ENCODE data around the gene B4GALNT4. TPM values are rescaled to one million over a fixed set of nuclear protein-coding genes. Genes with fewer than 3 reads are reported as not detected.

B4GALNT4 gene
- total and polyA plus RNA-seq, 2 of the 13 experiments (the other 11 are each of a cell fraction or from before 2014, with no cell fraction given) = 30.5 to 50.1 TPM

- ChIA-PET POLR2A (no interaction called here), CTCF (ENCODE audit: low intra/inter-chr PET ratio, low total read pairs) (no interaction called here)
- BruUV-seq (replicated peaks) = no TSS peak
- no peak for ATAC-seq
- intact Hi-C loops (cut with micrococcal nuclease; ENCODE audit: unreplicated experiment) (no loop called here), in situ Hi-C loops (cut with HindIII; ENCODE audit: extremely low pct_ligation_motif_present, low pct_unique_long_range_greater_than_20kb) (no loop called here)
- Histone ChIP-seq H3K9me3 (ENCODE audit: low read length) (no peaks in the 10 kb centered on the region), H2AFZ (ENCODE audit: low read length) (no peak overlapping the region), H3K4me3 (replicated peaks in 1 of 3; ENCODE audit: insufficient read depth in 1 of 3, low read depth in 2 of 3, low read length in 3 of 3) (no peak overlapping the region), H3K27ac (ENCODE audit: extremely low read length, insufficient read depth, low read length) (no peak overlapping the region), H3K4me1 (ENCODE audit: insufficient read depth, low read length) (peaks cover 8% of the 10 kb centered on the region), H3K9ac (ENCODE audit: insufficient read depth, low read depth, low read length) (no peak overlapping the region), H3K36me3 (replicated peaks in 1 of 2; ENCODE audit: control insufficient read depth in 1 of 2, insufficient read depth in 2 of 2, low read length in 2 of 2) (peaks cover 5 to 20% of the 10 kb centered on the region in 2 experiments; a peak in 3 of 5 replicates), H3K27me3 (ENCODE audit: control insufficient read depth in 1 of 2, insufficient read depth in 2 of 2, low read length in 2 of 2) (no peaks in the 10 kb centered on the region), H3K79me2 (ENCODE audit: insufficient read depth, low read length) (no peaks in the 10 kb centered on the region), H3K4me2 (ENCODE audit: low read depth, low read length) (no peak overlapping the region), H4K20me1 (ENCODE audit: insufficient read depth, low read length) (no peaks in the 10 kb centered on the region)
- no peak for DNase-seq (ENCODE audit: low spot score)
- no peak for TF ChIP-seq SP1 (IDR thresholded peaks at IDR 0.05)
- TF ChIP-seq SP1 (CRISPR knock-in tag; IDR thresholded peaks at IDR 0.05) = no peak
- peak; percentile 57 for TF ChIP-seq HNRNPK (IDR thresholded peaks at IDR 0.05; ENCODE audit: low read depth, low read length, poor library complexity, severe bottlenecking)
- WGBS (ENCODE audit: low lambda C conversion rate) = 98% methylated on average over 43 of the region's 55 CpGs
- FAIRE-seq = no peak
These were observed 33.9 kb downstream of the B4GALNT4 start for GRCh38 chr11:403021-403760.

DNA sequence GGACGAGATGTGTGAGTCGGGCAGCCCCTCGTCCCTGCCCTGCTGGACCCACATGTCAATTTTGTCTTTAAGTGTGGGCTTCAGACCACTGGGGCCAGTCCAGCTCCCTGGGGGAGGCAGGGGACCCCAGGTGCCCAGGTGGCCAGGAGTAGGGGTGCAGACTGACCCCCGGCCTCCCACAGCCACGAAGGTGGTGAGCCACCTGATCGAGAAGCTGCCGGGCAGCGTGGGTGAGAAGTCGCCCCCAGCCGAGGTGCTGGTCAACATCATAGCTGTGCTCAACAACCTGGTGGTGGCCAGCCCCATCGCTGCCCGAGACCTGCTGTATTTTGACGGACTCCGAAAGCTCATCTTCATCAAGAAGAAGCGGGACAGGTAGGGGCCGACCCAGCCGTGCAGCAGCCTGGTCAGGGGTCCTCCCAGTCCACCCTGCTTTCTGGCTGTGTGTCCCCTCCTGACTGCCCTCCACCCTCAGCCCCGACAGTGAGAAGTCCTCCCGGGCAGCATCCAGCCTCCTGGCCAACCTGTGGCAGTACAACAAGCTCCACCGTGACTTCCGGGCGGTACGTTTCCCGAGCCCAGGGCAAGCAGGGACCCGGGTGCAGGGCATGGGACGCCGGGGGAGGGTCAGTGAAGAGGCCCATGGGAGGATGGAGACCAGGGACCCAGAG lies 34.6 kb downstream of the B4GALNT4 start:
- WGBS (ENCODE audit: low lambda C conversion rate) = 93% methylated on average over 10 of the region's 27 CpGs
- Histone ChIP-seq H3K27ac (ENCODE audit: extremely low read length, insufficient read depth, low read length) (no peak overlapping the region), H3K36me3 (replicated peaks in 1 of 2; ENCODE audit: control insufficient read depth in 1 of 2, insufficient read depth in 2 of 2, low read length in 2 of 2) (peaks cover 3 to 17% of the 10 kb centered on the region in 2 experiments; a peak in 3 of 5 replicates), H3K4me2 (ENCODE audit: low read depth, low read length) (no peak overlapping the region), H2AFZ (ENCODE audit: low read length) (no peak overlapping the region), H4K20me1 (ENCODE audit: insufficient read depth, low read length) (no peaks in the 10 kb centered on the region), H3K9me3 (ENCODE audit: low read length) (no peaks in the 10 kb centered on the region), H3K9ac (ENCODE audit: insufficient read depth, low read depth, low read length) (no peak overlapping the region), H3K4me3 (replicated peaks in 1 of 3; ENCODE audit: insufficient read depth in 1 of 3, low read depth in 2 of 3, low read length in 3 of 3) (no peak overlapping the region), H3K79me2 (ENCODE audit: insufficient read depth, low read length) (no peaks in the 10 kb centered on the region), H3K4me1 (ENCODE audit: insufficient read depth, low read length) (peaks cover 15% of the 10 kb centered on the region), H3K27me3 (ENCODE audit: control insufficient read depth in 1 of 2, insufficient read depth in 2 of 2, low read length in 2 of 2) (no peaks in the 10 kb centered on the region)
- DNase-seq (ENCODE audit: low spot score) (no peak), FAIRE-seq (no peak), ATAC-seq (no peak)
- TF ChIP-seq, protein P1, sequence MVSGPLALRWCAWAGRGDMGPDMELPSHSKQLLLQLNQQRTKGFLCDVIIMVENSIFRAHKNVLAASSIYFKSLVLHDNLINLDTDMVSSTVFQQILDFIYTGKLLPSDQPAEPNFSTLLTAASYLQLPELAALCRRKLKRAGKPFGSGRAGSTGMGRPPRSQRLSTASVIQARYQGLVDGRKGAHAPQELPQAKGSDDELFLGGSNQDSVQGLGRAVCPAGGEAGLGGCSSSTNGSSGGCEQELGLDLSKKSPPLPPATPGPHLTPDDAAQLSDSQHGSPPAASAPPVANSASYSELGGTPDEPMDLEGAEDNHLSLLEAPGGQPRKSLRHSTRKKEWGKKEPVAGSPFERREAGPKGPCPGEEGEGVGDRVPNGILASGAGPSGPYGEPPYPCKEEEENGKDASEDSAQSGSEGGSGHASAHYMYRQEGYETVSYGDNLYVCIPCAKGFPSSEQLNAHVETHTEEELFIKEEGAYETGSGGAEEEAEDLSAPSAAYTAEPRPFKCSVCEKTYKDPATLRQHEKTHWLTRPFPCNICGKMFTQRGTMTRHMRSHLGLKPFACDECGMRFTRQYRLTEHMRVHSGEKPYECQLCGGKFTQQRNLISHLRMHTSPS (CRISPR knock-in tag; IDR thresholded peaks at IDR 0.05; ENCODE audit: low read depth) = no peak
- no peak for TF ChIP-seq ZNF501 (CRISPR knock-in tag; IDR thresholded peaks at IDR 0.05)
- in situ Hi-C loops (cut with HindIII; ENCODE audit: extremely low pct_ligation_motif_present, low pct_unique_long_range_greater_than_20kb) (no loop called here), intact Hi-C loops (cut with micrococcal nuclease; ENCODE audit: unreplicated experiment) (no loop called here)
- ChIA-PET POLR2A (no interaction called here), CTCF (ENCODE audit: low intra/inter-chr PET ratio, low total read pairs) (no interaction called here)
- TSS peak; percentile 73 for BruUV-seq (replicated peaks)
